Epithelial cell of proximal tubule (primary cell): ENCODE data around the gene CIDEB. TPM values are rescaled to one million over a fixed set of nuclear protein-coding genes. Genes with fewer than 3 reads are reported as not detected.

ENCODE experiments used
- DNase-seq: peaks from one replicate; pipeline ENCODE4 v3.0.0-alpha.2; 2011; ENCODE audit warnings: low read depth
- H3K4me3 ChIP-seq: 2 replicates; pipeline ENCODE4 v1.5.1; 2011; ENCODE audit warnings: low read depth, mild to moderate bottlenecking, low read length
- CTCF ChIP-seq: conservative IDR thresholded peaks from 2 replicates; pipeline ENCODE4 v1.5.1; 2012; ENCODE audit warnings: low read depth, mild to moderate bottlenecking, low read length
- total RNA-seq: library from RNA; depleted of rRNA; stranded (reverse); fragments of >200 nt; gene quantifications from 2 replicates; pipeline ENCODE4 v1.2.3, GENCODE V29; 2015

Gene CIDEB
- total RNA-seq, 1 donor from 2014 or later, result 3.6 TPM

- TF ChIP-seq CTCF, result no peak
- no peak for DNase-seq
- H3K4me3 ChIP-seq, result no peak overlapping the region
Measured at GRCh38 chr14:24259282-24260025, 48.3 kb downstream of the CIDEB start.

- no peak for TF ChIP-seq CTCF
- no peak for DNase-seq
- no peak overlapping the region for H3K4me3 ChIP-seq
Measured at GRCh38 chr14:24258548-24259265, 49.1 kb downstream of the CIDEB start.

DNA sequence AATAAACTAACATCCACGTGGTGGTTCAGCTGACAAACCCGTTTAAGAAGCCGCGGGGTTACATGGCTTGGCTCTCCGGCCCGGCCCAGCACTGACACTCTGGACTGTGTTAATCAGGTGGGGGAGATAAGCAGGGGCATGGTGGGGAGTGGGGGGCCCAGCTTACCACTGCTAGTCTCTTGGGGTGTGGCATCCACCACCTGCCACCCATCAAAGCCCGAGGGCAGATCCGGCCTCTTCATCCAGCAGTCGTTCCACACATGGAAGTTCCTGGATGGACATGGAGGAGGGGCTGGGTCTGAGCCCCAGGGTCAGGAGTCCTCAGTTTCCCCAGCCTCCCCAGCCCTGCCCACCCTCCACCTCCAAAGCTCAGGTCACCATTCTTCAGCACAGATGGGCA lies 49.7 kb downstream of the CIDEB start:
- no peak overlapping the region for H3K4me3 ChIP-seq
- no peak for DNase-seq
- no peak for TF ChIP-seq CTCF

GRCh38 chr14:24256960-24257359 lies 50.8 kb downstream of the CIDEB start:
- TF ChIP-seq CTCF, result no peak
- DNase-seq, result no peak
- no peak overlapping the region for H3K4me3 ChIP-seq

DNA sequence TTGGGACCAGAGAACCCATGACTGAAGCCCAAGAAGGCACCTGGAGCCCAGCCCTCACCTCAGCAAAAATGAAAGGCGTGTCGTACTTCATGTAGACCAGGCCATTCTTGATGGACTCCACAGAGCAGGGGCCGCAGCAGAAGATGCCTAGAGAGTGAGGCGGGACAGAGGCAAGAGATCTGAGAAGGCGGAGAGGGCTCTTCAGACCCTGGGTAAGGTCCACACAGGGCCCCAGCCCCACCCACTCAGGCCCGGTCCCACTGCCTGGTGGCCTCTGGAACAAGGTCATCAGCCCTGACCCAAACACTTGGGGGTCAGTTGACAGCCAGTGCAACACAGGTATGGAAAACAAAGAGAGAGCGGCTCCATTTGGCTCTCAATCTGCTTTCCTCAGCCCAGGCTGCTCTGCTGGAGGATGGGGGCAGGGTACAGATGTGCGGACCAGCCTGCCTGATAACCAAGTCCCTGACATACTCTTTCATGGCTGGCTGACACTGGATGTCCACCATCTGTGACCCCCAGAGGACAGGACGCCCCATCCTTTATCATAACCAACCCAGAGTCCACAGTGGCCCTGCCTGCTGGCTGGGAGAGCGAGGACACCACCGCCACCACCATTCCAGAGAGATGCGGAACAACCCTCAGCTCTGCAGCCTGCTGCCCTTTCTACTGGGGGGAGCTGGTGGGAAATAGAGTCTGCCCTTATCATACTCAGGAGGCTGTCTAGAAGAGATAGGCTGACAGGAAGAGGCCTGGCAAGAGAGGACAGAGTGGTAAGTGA lies 51.7 kb downstream of the CIDEB start:
- no peak for TF ChIP-seq CTCF
- DNase-seq, result no peak
- H3K4me3 ChIP-seq, result no peak overlapping the region

- DNase-seq, result no peak
- no peak for TF ChIP-seq CTCF
- H3K4me3 ChIP-seq, result no peak overlapping the region
Measured at GRCh38 chr14:24255438-24255837, 52.3 kb downstream of the CIDEB start.

Other genes starting within 250 kb of the CIDEB start
- gene CPNE6, start 236.4 kb downstream of the CIDEB start, total RNA-seq, result not detected in 2 replicates
- 40.0 and 47.7 TPM in 2 replicates for gene PCK2, start 213.7 kb downstream of the CIDEB start, total RNA-seq
- 42.6 and 51.2 TPM in 2 replicates for gene DCAF11, start 193.2 kb downstream of the CIDEB start, total RNA-seq
- 0.87 and 1.2 TPM in 2 replicates for gene NRL, start 193.0 kb downstream of the CIDEB start, total RNA-seq
- gene FITM1, start 177.3 kb downstream of the CIDEB start, total RNA-seq, result not detected in 2 replicates
- gene PSME1, start 171.8 kb downstream of the CIDEB start, total RNA-seq, result 266 and 385 TPM in 2 replicates
- gene EMC9, start 166.4 kb downstream of the CIDEB start, total RNA-seq, result 22.3 and 31.8 TPM in 2 replicates
- 156 and 168 TPM in 2 replicates for gene PSME2, start 161.4 kb downstream of the CIDEB start, total RNA-seq
- 42.3 and 79.4 TPM in 2 replicates for gene RNF31, start 160.5 kb downstream of the CIDEB start, total RNA-seq
- gene IRF9, start 146.7 kb downstream of the CIDEB start, total RNA-seq, result 26.8 and 45.1 TPM in 2 replicates
- 122 and 158 TPM in 2 replicates for gene REC8, start 135.9 kb downstream of the CIDEB start, total RNA-seq
- gene IPO4, start 119.2 kb downstream of the CIDEB start, total RNA-seq, result 60.4 and 102 TPM in 2 replicates
- gene TM9SF1, start 112.5 kb downstream of the CIDEB start, total RNA-seq, result 54.4 and 84.1 TPM in 2 replicates
- not detected in 2 replicates for gene TSSK4, start 102.3 kb downstream of the CIDEB start, total RNA-seq
- 42.8 and 88.4 TPM in 2 replicates for gene CHMP4A, start 94.5 kb downstream of the CIDEB start, total RNA-seq
- 15.6 and 26.1 TPM in 2 replicates for gene MDP1, start 91.9 kb downstream of the CIDEB start, total RNA-seq
- gene NEDD8, start 75.6 kb downstream of the CIDEB start, total RNA-seq, result 219 and 220 TPM in 2 replicates
- gene GMPR2, start 75.0 kb downstream of the CIDEB start, total RNA-seq, result 64.2 and 136 TPM in 2 replicates
- 43.2 and 53.2 TPM in 2 replicates for gene TINF2, start 65.4 kb downstream of the CIDEB start, total RNA-seq
- gene TGM1, start 44.8 kb downstream of the CIDEB start, total RNA-seq, result 0.63 and 0.94 TPM in 2 replicates
- gene RABGGTA, start 36.4 kb downstream of the CIDEB start, total RNA-seq, result 32.7 and 39.0 TPM in 2 replicates
- 25.7 and 26.4 TPM in 2 replicates for gene DHRS1, start 8.2 kb downstream of the CIDEB start, total RNA-seq
- 17.1 and 32.6 TPM in 2 replicates for gene NOP9, start 8.1 kb downstream of the CIDEB start, total RNA-seq
- gene LTB4R2, start 2.2 kb upstream of the CIDEB start, total RNA-seq, result 1.3 and 2.7 TPM in 2 replicates
- gene LTB4R, start 3.5 kb upstream of the CIDEB start, total RNA-seq, result 0.06 and 4.0 TPM in 2 replicates
- 1.6 and 8.0 TPM in 2 replicates for gene ADCY4, start 27.1 kb upstream of the CIDEB start, total RNA-seq
- 6.4 and 7.6 TPM in 2 replicates for gene RIPK3, start 32.0 kb upstream of the CIDEB start, total RNA-seq
- 4.5 and 30.2 TPM in 2 replicates for gene NFATC4, start 60.2 kb upstream of the CIDEB start, total RNA-seq
- 3.4 and 6.2 TPM in 2 replicates for gene NYNRIN, start 91.0 kb upstream of the CIDEB start, total RNA-seq
- gene CBLN3, start 121.7 kb upstream of the CIDEB start, total RNA-seq, result 0.43 and 1.3 TPM in 2 replicates
- 38.3 and 41.6 TPM in 2 replicates for gene KHNYN, start 122.0 kb upstream of the CIDEB start, total RNA-seq
- 27.4 and 36.9 TPM in 2 replicates for gene SDR39U1, start 134.8 kb upstream of the CIDEB start, total RNA-seq
- not detected in 2 replicates for gene CMA1, start 200.3 kb upstream of the CIDEB start, total RNA-seq